SU-DHL-6 (cell line): Measurements from ENCODE around the gene DEF6.

Source experiments
- H2AFZ ChIP-seq: fragments of 200-600 bp; sonication (generic); 2 replicates; pipeline ENCODE4 v1.6.1; 2014; ENCODE audit warnings: low read depth, mild to moderate bottlenecking, moderate library complexity, mixed read lengths, antibody characterized with exemption, low read length; ENCODE audit not compliant: severe bottlenecking
- H3F3A ChIP-seq: fragments of 200-600 bp; shearing (Covaris generic); 2 replicates; pipeline ENCODE4 v1.6.0; 2016; ENCODE audit warnings: antibody characterized with exemption, mild to moderate bottlenecking; ENCODE audit not compliant: insufficient read depth
- H3K27ac ChIP-seq: fragments of 200-600 bp; sonication (generic); 2 replicates; pipeline ENCODE4 v1.5.1; 2016; ENCODE audit warnings: low read depth, mild to moderate bottlenecking, low read length, moderate library complexity, mixed read lengths
- H3K27me3 ChIP-seq: fragments of 200-600 bp; sonication (generic), shearing (Covaris generic); 2 replicates; pipeline ENCODE4 v1.6.0; 2014; ENCODE audit warnings: mild to moderate bottlenecking, low read length
- H3K36me3 ChIP-seq: fragments of 200-600 bp; sonication (generic); 2 replicates; pipeline ENCODE4 v1.6.1; 2014; ENCODE audit warnings: mild to moderate bottlenecking, low read length, mixed read lengths
- H3K4me2 ChIP-seq: fragments of 300-600, 200-600 bp; shearing (Covaris generic), sonication (generic); 2 replicates; pipeline ENCODE4 v1.6.0; 2014; ENCODE audit warnings: low read length, low read depth, mild to moderate bottlenecking; ENCODE audit not compliant: poor library complexity, severe bottlenecking
- H3K4me3 ChIP-seq: fragments of 200-600 bp; sonication (generic); 2 replicates; pipeline ENCODE4 v1.5.1; 2014; ENCODE audit warnings: antibody characterized with exemption, low read length, mild to moderate bottlenecking, mixed read lengths; ENCODE audit not compliant: insufficient read depth, poor library complexity, severe bottlenecking
- H3K79me2 ChIP-seq: fragments of 200-600 bp; sonication (generic); 2 replicates; pipeline ENCODE4 v1.6.1; 2014; ENCODE audit warnings: mild to moderate bottlenecking, low read length, moderate library complexity; ENCODE audit not compliant: insufficient read depth
- H3K9ac ChIP-seq: fragments of 200-600 bp; sonication (generic); 2 replicates; pipeline ENCODE4 v1.7.0; 2014; ENCODE audit warnings: mild to moderate bottlenecking, low read length
- H3K9me2 ChIP-seq: fragments of 200-600 bp; sonication (generic); replicated peaks from 2 replicates; pipeline ENCODE4 v1.6.1; 2014; ENCODE audit warnings: low read length; ENCODE audit not compliant: insufficient read depth
- H3K9me3 ChIP-seq: fragments of 200-600 bp; sonication (generic); 2 replicates; pipeline ENCODE4 v1.6.1; 2014; ENCODE audit warnings: low read length, mixed read lengths; ENCODE audit not compliant: insufficient read depth
- H4K20me1 ChIP-seq: fragments of 200-600 bp; sonication (generic); 2 replicates; pipeline ENCODE4 v1.6.1; 2014; ENCODE audit warnings: low read depth, mild to moderate bottlenecking, antibody characterized with exemption, low read length, moderate library complexity, mixed read lengths
- EZH2phosphoT487 ChIP-seq: fragments of 200-600 bp; sonication (generic), shearing (Covaris generic); conservative IDR thresholded peaks from 2 replicates; pipeline ENCODE4 v1.6.1; 2018; ENCODE audit warnings: mild to moderate bottlenecking, antibody characterized with exemption, low read length, moderate library complexity, mixed read lengths
- TF ChIP-seq, protein P1 (sequence below): fragments of 200-600 bp; sonication (generic); IDR thresholded peaks from one replicate; pipeline ENCODE4 v1.5.1; 2017; ENCODE audit warnings: antibody characterized with exemption, mild to moderate bottlenecking, low read length, moderate library complexity; ENCODE audit not compliant: insufficient read depth, poor library complexity, severe bottlenecking

DEF6 gene, protein sequence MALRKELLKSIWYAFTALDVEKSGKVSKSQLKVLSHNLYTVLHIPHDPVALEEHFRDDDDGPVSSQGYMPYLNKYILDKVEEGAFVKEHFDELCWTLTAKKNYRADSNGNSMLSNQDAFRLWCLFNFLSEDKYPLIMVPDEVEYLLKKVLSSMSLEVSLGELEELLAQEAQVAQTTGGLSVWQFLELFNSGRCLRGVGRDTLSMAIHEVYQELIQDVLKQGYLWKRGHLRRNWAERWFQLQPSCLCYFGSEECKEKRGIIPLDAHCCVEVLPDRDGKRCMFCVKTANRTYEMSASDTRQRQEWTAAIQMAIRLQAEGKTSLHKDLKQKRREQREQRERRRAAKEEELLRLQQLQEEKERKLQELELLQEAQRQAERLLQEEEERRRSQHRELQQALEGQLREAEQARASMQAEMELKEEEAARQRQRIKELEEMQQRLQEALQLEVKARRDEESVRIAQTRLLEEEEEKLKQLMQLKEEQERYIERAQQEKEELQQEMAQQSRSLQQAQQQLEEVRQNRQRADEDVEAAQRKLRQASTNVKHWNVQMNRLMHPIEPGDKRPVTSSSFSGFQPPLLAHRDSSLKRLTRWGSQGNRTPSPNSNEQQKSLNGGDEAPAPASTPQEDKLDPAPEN

DNA sequence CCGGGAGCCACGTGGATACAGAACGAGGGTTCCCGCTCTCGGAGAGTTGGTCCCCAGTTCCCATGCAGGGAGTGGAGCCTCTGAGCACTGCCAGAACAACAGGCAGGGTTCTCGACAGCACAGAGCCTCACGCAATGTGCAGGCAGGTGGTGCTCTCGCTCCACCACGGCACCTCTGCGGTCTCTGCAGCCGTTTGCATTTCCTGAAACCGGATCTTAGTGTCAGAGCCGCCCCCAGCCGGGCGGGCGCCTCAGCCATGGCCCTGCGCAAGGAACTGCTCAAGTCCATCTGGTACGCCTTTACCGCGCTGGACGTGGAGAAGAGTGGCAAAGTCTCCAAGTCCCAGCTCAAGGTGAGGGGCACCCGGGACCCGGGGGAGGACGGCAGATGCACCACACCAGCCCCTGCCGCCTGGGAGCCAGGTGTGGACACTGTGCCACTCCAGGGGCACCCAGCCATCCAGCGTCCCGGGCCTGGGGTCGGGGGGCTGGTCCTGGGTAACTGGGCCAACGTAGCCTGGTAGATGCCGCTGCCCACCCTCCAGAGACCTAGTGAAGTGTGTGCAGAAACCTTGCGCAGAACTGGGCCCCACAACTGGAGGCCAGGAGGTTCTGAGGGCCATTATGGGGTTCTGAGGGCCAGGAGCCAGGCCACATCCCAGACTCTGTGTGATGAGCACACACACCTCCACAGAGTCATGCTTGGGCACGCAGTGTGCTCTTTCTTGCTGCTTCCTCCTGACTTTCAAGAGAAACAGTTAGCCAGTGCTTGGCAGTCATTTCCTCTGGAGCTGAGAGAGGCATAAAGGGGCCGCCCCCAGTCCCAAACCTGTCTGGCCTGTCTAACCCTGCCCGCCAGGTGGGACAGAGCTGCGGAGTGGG, at the start of gene DEF6:
Gene DEF6, plus strand, starts transcription at position 218 of the 881 bp plus-strand sequence. Its CDS starts 39 bp downstream, at position 257.
- Histone ChIP-seq H2AFZ (peak within 1 kb of the TSS; percentile 50), H3K9ac (peak within 1 kb of the TSS; percentile 81), H4K20me1 (no peaks in the 10 kb centered on the region), H3K79me2 (peaks cover 22% of the 10 kb centered on the region), H3K27ac (peak within 1 kb of the TSS; percentile 76), H3K4me3 (peak within 1 kb of the TSS; percentile 70), H3K36me3 (no peaks in the 10 kb centered on the region), H3K27me3 (no peaks in the 10 kb centered on the region), H3K4me2 (peak within 1 kb of the TSS; percentile 73), H3K9me2 (no peaks in the 10 kb centered on the region), H3F3A (peaks cover 38% of the 10 kb centered on the region), H3K9me3 (no peaks in the 10 kb centered on the region)
- TF ChIP-seq, protein P1, sequence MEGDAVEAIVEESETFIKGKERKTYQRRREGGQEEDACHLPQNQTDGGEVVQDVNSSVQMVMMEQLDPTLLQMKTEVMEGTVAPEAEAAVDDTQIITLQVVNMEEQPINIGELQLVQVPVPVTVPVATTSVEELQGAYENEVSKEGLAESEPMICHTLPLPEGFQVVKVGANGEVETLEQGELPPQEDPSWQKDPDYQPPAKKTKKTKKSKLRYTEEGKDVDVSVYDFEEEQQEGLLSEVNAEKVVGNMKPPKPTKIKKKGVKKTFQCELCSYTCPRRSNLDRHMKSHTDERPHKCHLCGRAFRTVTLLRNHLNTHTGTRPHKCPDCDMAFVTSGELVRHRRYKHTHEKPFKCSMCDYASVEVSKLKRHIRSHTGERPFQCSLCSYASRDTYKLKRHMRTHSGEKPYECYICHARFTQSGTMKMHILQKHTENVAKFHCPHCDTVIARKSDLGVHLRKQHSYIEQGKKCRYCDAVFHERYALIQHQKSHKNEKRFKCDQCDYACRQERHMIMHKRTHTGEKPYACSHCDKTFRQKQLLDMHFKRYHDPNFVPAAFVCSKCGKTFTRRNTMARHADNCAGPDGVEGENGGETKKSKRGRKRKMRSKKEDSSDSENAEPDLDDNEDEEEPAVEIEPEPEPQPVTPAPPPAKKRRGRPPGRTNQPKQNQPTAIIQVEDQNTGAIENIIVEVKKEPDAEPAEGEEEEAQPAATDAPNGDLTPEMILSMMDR: peak; percentile 96
- TF ChIP-seq EZH2phosphoT487: no peak

GRCh38 chr6:35248300-35248699, 49.3 kb upstream of the DEF6 start:
- no peaks in the 10 kb centered on the region for H3K9me2 ChIP-seq
- no peaks in the 10 kb centered on the region for H3K27me3 ChIP-seq
- H4K20me1 ChIP-seq: no peaks in the 10 kb centered on the region
- no peaks in the 10 kb centered on the region for H3K36me3 ChIP-seq
- TF ChIP-seq EZH2phosphoT487: no peak
- TF ChIP-seq, protein P1: no peak
- no peaks in the 10 kb centered on the region for H3K79me2 ChIP-seq
- no peak overlapping the region for H3K4me3 ChIP-seq
- H3K9ac ChIP-seq: no peak overlapping the region
- no peaks in the 10 kb centered on the region for H3F3A ChIP-seq
- H3K4me2 ChIP-seq: no peak overlapping the region
- H3K9me3 ChIP-seq: no peaks in the 10 kb centered on the region
- no peak overlapping the region for H3K27ac ChIP-seq
- H2AFZ ChIP-seq: no peak overlapping the region

DNA sequence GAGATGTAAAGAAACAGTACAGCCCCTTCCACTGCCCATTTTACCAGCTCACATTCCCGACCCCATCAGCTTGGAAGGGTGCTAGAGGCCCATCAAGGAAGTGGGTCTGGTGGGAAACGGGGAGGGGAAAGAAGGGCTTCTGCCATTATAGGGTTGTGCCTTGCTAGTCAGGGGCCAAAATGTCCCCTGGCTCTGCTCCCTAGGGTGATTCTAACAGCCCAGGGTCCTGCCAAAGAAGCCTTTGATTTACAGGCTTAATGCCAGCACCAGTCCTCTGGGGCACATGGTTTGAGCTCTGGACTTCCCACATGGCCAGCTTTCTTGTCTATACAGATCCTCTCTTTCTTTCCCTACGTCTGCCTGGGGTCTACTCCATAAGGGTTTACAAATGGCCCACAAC, 48.7 kb upstream of the DEF6 start:
- no peak overlapping the region for H3K27ac ChIP-seq
- H3F3A ChIP-seq: no peaks in the 10 kb centered on the region
- H3K79me2 ChIP-seq: no peaks in the 10 kb centered on the region
- no peak overlapping the region for H2AFZ ChIP-seq
- H3K9me3 ChIP-seq: no peaks in the 10 kb centered on the region
- no peaks in the 10 kb centered on the region for H3K27me3 ChIP-seq
- H3K4me2 ChIP-seq: no peak overlapping the region
- no peak overlapping the region for H3K9ac ChIP-seq
- no peak for TF ChIP-seq EZH2phosphoT487
- TF ChIP-seq, protein P1: no peak
- H3K36me3 ChIP-seq: no peaks in the 10 kb centered on the region
- H4K20me1 ChIP-seq: no peaks in the 10 kb centered on the region
- H3K9me2 ChIP-seq: no peaks in the 10 kb centered on the region
- H3K4me3 ChIP-seq: no peak overlapping the region
